Measurements from ENCODE around the gene SPN.
A peak's percentile ranks its signal among the peaks of the same experiment; 100 is the strongest.

Gene SPN

GRCh38 chr16:29710227-29711219, 47.5 kb downstream of the SPN start (continued):
- TF ChIP-seq TSHZ1 (tag by site-specific recombination; IDR thresholded peaks at IDR 0.05; ENCODE audit: borderline replicate concordance) (no peak), ZNF664 (tag by site-specific recombination; IDR thresholded peaks at IDR 0.05) (no peak), ZNF560 (tag by site-specific recombination; IDR thresholded peaks at IDR 0.05; ENCODE audit: borderline replicate concordance) (no peak)
- TF ChIP-seq, protein P1, sequence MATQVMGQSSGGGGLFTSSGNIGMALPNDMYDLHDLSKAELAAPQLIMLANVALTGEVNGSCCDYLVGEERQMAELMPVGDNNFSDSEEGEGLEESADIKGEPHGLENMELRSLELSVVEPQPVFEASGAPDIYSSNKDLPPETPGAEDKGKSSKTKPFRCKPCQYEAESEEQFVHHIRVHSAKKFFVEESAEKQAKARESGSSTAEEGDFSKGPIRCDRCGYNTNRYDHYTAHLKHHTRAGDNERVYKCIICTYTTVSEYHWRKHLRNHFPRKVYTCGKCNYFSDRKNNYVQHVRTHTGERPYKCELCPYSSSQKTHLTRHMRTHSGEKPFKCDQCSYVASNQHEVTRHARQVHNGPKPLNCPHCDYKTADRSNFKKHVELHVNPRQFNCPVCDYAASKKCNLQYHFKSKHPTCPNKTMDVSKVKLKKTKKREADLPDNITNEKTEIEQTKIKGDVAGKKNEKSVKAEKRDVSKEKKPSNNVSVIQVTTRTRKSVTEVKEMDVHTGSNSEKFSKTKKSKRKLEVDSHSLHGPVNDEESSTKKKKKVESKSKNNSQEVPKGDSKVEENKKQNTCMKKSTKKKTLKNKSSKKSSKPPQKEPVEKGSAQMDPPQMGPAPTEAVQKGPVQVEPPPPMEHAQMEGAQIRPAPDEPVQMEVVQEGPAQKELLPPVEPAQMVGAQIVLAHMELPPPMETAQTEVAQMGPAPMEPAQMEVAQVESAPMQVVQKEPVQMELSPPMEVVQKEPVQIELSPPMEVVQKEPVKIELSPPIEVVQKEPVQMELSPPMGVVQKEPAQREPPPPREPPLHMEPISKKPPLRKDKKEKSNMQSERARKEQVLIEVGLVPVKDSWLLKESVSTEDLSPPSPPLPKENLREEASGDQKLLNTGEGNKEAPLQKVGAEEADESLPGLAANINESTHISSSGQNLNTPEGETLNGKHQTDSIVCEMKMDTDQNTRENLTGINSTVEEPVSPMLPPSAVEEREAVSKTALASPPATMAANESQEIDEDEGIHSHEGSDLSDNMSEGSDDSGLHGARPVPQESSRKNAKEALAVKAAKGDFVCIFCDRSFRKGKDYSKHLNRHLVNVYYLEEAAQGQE (tag by site-specific recombination; IDR thresholded peaks at IDR 0.05) = 0 out of 2 replicates have a peak, but pooled peaks have one; percentile 36
- TF ChIP-seq, protein P2, sequence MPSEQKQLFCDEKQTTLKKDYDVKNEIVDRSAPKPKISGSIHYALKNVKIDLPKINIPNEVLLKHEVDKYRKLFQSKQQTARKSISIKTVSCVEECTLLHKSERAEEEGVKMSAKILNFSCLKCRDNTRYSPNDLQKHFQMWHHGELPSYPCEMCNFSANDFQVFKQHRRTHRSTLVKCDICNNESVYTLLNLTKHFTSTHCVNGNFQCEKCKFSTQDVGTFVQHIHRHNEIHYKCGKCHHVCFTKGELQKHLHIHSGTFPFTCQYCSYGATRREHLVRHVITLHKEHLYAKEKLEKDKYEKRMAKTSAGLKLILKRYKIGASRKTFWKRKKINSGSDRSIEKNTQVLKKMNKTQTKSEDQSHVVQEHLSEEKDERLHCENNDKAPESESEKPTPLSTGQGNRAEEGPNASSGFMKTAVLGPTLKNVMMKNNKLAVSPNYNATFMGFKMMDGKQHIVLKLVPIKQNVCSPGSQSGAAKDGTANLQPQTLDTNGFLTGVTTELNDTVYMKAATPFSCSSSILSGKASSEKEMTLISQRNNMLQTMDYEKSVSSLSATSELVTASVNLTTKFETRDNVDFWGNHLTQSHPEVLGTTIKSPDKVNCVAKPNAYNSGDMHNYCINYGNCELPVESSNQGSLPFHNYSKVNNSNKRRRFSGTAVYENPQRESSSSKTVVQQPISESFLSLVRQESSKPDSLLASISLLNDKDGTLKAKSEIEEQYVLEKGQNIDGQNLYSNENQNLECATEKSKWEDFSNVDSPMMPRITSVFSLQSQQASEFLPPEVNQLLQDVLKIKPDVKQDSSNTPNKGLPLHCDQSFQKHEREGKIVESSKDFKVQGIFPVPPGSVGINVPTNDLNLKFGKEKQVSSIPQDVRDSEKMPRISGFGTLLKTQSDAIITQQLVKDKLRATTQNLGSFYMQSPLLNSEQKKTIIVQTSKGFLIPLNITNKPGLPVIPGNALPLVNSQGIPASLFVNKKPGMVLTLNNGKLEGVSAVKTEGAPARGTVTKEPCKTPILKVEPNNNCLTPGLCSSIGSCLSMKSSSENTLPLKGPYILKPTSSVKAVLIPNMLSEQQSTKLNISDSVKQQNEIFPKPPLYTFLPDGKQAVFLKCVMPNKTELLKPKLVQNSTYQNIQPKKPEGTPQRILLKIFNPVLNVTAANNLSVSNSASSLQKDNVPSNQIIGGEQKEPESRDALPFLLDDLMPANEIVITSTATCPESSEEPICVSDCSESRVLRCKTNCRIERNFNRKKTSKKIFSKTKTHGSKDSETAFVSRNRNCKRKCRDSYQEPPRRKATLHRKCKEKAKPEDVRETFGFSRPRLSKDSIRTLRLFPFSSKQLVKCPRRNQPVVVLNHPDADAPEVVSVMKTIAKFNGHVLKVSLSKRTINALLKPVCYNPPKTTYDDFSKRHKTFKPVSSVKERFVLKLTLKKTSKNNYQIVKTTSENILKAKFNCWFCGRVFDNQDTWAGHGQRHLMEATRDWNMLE (tag by site-specific recombination; conservative IDR thresholded peaks at IDR 0.05; ENCODE audit: low read depth) = no peak

DNA sequence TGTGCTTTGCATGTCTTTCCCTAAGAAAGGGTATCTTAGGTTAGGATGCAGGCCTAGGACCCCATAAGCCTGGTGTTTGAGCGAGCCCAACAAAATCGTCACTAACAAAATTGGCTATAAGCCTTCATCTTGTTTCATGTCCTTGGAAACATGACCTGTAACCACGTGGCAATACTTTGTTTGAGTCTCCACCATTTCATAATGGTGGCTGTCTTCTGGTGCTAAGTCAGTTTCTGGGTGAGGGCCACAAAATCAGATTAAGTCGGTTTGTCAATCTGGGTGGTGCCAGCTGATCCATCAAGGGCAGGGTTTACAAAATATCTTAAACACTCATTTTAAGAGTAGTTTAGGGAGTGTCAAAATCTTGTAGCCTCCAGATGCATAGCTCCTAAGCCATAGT, 49.8 kb downstream of the SPN start:
- Histone ChIP-seq H3K4me1 (ENCODE audit: control insufficient read depth, insufficient read depth, low read length) (peaks cover 6% of the 10 kb centered on the region; the same call in 1 of the 2 replicates), H3K27ac (ENCODE audit: extremely low read depth, low read depth, low read length) (no peak overlapping the region), H3K4me3 (ENCODE audit: low read depth, low read length) (no peak overlapping the region), H3K36me3 (ENCODE audit: control insufficient read depth in 2 of 2, insufficient read depth in 1 of 2, low read length in 2 of 2) (no peaks in the 10 kb centered on the region), H3K9me3 (ENCODE audit: control insufficient read depth, insufficient read depth, low read depth, low read length) (no peaks in the 10 kb centered on the region)
- CTCF ChIA-PET = interaction anchor here (0.8 to 5.3 kb wide), 4 partner anchors 12 to 627 kb away, joined by 3 to 20 read pairs (median 10); no protein-coding TSS in a partner anchor
- POLR2A ChIA-PET = no interaction called here
- TF ChIP-seq BCL11B (tag by site-specific recombination; IDR thresholded peaks at IDR 0.05; ENCODE audit: low read depth) (no peak), ZNF626 (tag by site-specific recombination; IDR thresholded peaks at IDR 0.05) (no peak), ZBTB21 (tag by site-specific recombination; IDR thresholded peaks at IDR 0.05) (no peak), ZNF623 (tag by site-specific recombination; IDR thresholded peaks at IDR 0.05) (no peak), KLF1 (tag by site-specific recombination; IDR thresholded peaks at IDR 0.05) (no peak), MEIS1 (CRISPR knock-in tag; IDR thresholded peaks at IDR 0.05; ENCODE audit: borderline replicate concordance) (no peak), ZNF16 (tag by site-specific recombination; IDR thresholded peaks at IDR 0.05; ENCODE audit: low read depth) (no peak), GLIS2 (tag by site-specific recombination; IDR thresholded peaks at IDR 0.05) (no peak), TRIM28 (IDR thresholded peaks at IDR 0.05; ENCODE audit: borderline replicate concordance, low read length) (no peak), ZNF10 (tag by site-specific recombination; IDR thresholded peaks at IDR 0.05) (no peak), ZNF239 (tag by site-specific recombination; IDR thresholded peaks at IDR 0.05) (no peak), ZNF24 (tag by site-specific recombination; IDR thresholded peaks at IDR 0.05) (no peak), GLIS1 (tag by site-specific recombination; IDR thresholded peaks at IDR 0.05) (no peak), GLI4 (tag by site-specific recombination; IDR thresholded peaks at IDR 0.05) (no peak)
- TF ChIP-seq, protein P3, sequence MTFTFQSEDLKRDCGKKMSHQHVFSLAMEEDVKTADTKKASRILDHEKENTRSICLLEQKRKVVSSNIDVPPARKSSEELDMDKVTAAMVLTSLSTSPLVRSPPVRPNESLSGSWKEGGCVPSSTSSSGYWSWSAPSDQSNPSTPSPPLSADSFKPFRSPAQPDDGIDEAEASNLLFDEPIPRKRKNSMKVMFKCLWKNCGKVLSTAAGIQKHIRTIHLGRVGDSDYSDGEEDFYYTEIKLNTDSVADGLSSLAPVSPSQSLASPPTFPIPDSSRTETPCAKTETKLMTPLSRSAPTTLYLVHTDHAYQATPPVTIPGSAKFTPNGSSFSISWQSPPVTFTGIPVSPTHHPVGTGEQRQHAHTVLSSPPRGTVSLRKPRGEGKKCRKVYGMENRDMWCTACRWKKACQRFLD (tag by site-specific recombination; IDR thresholded peaks at IDR 0.05) = no peak
